ENCODE data around the gene MPI.

MPI gene

DNA sequence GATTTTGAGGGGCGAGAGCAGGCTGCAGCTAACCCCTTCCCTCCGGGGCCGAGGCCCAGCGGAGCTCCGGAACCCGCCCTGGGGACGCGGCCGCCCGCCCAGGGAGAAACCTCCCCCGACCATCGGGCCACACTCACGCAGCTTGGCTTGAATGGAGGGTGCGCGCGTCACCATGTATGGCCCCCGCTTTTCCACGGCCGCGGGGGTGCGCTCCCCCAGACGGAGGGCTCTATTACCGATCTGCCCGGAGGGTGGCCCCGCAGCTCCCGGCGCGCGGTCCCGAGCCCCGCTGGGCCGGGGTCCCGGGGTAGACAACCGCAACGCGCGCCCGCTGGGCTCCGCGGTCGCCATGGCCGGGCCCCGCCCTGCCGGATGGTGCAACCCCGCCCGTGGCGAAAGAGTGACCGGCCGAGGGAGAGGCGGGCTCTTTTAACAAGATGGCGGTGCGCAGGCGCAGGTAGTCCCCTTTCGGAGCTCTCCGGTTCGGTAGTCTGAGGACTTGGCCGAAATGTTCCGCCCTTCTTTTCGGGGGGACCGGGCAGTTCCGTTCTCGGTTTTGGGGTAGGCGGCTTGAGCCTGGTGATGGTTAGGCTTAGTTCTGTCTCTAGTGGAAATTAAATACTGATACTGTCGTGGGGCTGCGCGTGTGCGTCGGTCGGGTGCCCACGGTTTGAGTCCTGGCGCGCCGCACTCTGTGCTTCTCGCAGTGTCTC is 16.8 kb downstream of the MPI start, which contains the start of gene FAM219B:
TSS of gene FAM219B (minus strand) at position 402 of the 713 bp plus-strand sequence. CDS start at position 351, 51 bp downstream.
- CTCF ChIA-PET = interaction anchor here (0.6 to 8.7 kb wide), 9 partner anchors 9 to 704 kb away, joined by 3 to 79 read pairs (median 4); partner anchors contain the start of gene STRA6
- peak within 1 kb of the TSS; percentile 82 for H3K4me3 ChIP-seq (ENCODE audit: low read depth, low read length)
- POLR2A ChIA-PET = interaction anchor here (0.5 to 2.5 kb wide), 22 partner anchors 9 to 419 kb away, joined by 3 to 36 read pairs (median 5); partner anchors contain the start of genes COX5A, MPI, RPP25 and SCAMP2
- TF ChIP-seq ZNF157 (tag by site-specific recombination; IDR thresholded peaks at IDR 0.05) (no peak), ZNF114 (tag by site-specific recombination; IDR thresholded peaks at IDR 0.05) (no peak), SCRT1 (tag by site-specific recombination; IDR thresholded peaks at IDR 0.05; ENCODE audit: borderline replicate concordance) (no peak), SCRT2 (tag by site-specific recombination; IDR thresholded peaks at IDR 0.05) (no peak), ZSCAN30 (tag by site-specific recombination; IDR thresholded peaks at IDR 0.05) (peak; percentile 76), ZNF768 (tag by site-specific recombination; IDR thresholded peaks at IDR 0.05) (no peak), ZNF670 (tag by site-specific recombination; IDR thresholded peaks at IDR 0.05; ENCODE audit: low read depth) (no peak), ZNF24 (tag by site-specific recombination; IDR thresholded peaks at IDR 0.05) (peak; percentile 23; the same call in 1 of the 2 replicates), ZIC2 (tag by site-specific recombination; IDR thresholded peaks at IDR 0.05) (peak; percentile 93), ZNF223 (tag by site-specific recombination; IDR thresholded peaks at IDR 0.05) (no peak; the same call in 1 of the 2 replicates), ZNF521 (tag by site-specific recombination; IDR thresholded peaks at IDR 0.05) (no peak), ZNF335 (tag by site-specific recombination; conservative IDR thresholded peaks at IDR 0.05) (peak; percentile 86), IKZF3 (tag by site-specific recombination; IDR thresholded peaks at IDR 0.05) (peak; percentile 19; the same call in 1 of the 2 replicates), ZSCAN16 (tag by site-specific recombination; IDR thresholded peaks at IDR 0.05) (no peak), ZBTB21 (tag by site-specific recombination; IDR thresholded peaks at IDR 0.05) (no peak), ZNF10 (tag by site-specific recombination; IDR thresholded peaks at IDR 0.05) (no peak; the same call in 1 of the 2 replicates), ZNF514 (tag by site-specific recombination; IDR thresholded peaks at IDR 0.05) (no peak), ZNF202 (tag by site-specific recombination; IDR thresholded peaks at IDR 0.05; ENCODE audit: borderline replicate concordance) (no peak), ZNF350 (tag by site-specific recombination; IDR thresholded peaks at IDR 0.05) (no peak), ZNF169 (tag by site-specific recombination; IDR thresholded peaks at IDR 0.05) (no peak), ZNF629 (tag by site-specific recombination; IDR thresholded peaks at IDR 0.05) (no peak), GLIS1 (tag by site-specific recombination; IDR thresholded peaks at IDR 0.05) (peak; percentile 89), ZNF16 (tag by site-specific recombination; IDR thresholded peaks at IDR 0.05; ENCODE audit: low read depth) (no peak), ZNF366 (tag by site-specific recombination; conservative IDR thresholded peaks at IDR 0.05) (no peak), GLIS2 (tag by site-specific recombination; IDR thresholded peaks at IDR 0.05) (peak; percentile 92), ZNF394 (tag by site-specific recombination; IDR thresholded peaks at IDR 0.05; ENCODE audit: borderline replicate concordance) (peak; percentile 8; the same call in 1 of the 2 replicates)
- TF ChIP-seq, protein P1, sequence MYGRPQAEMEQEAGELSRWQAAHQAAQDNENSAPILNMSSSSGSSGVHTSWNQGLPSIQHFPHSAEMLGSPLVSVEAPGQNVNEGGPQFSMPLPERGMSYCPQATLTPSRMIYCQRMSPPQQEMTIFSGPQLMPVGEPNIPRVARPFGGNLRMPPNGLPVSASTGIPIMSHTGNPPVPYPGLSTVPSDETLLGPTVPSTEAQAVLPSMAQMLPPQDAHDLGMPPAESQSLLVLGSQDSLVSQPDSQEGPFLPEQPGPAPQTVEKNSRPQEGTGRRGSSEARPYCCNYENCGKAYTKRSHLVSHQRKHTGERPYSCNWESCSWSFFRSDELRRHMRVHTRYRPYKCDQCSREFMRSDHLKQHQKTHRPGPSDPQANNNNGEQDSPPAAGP (tag by site-specific recombination; IDR thresholded peaks at IDR 0.05) = peak; percentile 22; the same call in 1 of the 2 replicates
- TF ChIP-seq, protein P2, sequence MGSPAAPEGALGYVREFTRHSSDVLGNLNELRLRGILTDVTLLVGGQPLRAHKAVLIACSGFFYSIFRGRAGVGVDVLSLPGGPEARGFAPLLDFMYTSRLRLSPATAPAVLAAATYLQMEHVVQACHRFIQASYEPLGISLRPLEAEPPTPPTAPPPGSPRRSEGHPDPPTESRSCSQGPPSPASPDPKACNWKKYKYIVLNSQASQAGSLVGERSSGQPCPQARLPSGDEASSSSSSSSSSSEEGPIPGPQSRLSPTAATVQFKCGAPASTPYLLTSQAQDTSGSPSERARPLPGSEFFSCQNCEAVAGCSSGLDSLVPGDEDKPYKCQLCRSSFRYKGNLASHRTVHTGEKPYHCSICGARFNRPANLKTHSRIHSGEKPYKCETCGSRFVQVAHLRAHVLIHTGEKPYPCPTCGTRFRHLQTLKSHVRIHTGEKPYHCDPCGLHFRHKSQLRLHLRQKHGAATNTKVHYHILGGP (tag by site-specific recombination; IDR thresholded peaks at IDR 0.05) = no peak; the same call in 1 of the 2 replicates
- TF ChIP-seq, protein P3, sequence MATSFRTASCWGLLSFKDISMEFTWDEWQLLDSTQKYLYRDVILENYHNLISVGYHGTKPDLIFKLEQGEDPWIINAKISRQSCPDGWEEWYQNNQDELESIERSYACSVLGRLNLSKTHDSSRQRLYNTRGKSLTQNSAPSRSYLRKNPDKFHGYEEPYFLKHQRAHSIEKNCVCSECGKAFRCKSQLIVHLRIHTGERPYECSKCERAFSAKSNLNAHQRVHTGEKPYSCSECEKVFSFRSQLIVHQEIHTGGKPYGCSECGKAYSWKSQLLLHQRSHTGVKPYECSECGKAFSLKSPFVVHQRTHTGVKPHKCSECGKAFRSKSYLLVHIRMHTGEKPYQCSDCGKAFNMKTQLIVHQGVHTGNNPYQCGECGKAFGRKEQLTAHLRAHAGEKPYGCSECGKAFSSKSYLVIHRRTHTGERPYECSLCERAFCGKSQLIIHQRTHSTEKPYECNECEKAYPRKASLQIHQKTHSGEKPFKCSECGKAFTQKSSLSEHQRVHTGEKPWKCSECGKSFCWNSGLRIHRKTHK (tag by site-specific recombination; IDR thresholded peaks at IDR 0.05) = no peak
- TF ChIP-seq, protein P4, sequence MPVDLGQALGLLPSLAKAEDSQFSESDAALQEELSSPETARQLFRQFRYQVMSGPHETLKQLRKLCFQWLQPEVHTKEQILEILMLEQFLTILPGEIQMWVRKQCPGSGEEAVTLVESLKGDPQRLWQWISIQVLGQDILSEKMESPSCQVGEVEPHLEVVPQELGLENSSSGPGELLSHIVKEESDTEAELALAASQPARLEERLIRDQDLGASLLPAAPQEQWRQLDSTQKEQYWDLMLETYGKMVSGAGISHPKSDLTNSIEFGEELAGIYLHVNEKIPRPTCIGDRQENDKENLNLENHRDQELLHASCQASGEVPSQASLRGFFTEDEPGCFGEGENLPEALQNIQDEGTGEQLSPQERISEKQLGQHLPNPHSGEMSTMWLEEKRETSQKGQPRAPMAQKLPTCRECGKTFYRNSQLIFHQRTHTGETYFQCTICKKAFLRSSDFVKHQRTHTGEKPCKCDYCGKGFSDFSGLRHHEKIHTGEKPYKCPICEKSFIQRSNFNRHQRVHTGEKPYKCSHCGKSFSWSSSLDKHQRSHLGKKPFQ (tag by site-specific recombination; IDR thresholded peaks at IDR 0.05) = no peak
- TF ChIP-seq, protein P5, sequence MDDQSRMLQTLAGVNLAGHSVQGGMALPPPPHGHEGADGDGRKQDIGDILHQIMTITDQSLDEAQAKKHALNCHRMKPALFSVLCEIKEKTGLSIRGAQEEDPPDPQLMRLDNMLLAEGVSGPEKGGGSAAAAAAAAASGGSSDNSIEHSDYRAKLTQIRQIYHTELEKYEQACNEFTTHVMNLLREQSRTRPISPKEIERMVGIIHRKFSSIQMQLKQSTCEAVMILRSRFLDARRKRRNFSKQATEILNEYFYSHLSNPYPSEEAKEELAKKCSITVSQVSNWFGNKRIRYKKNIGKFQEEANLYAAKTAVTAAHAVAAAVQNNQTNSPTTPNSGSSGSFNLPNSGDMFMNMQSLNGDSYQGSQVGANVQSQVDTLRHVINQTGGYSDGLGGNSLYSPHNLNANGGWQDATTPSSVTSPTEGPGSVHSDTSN (CRISPR knock-in tag; IDR thresholded peaks at IDR 0.05) = 0 out of 2 replicates have a peak, but pooled peaks have one; percentile 68

More for the DNA sequence above, 16.8 kb downstream of the MPI start, which contains the start of gene FAM219B:
- peak within 1 kb of the TSS; percentile 89 for H3K27ac ChIP-seq (ENCODE audit: extremely low read depth, low read depth, low read length)
- H3K36me3 ChIP-seq (ENCODE audit: control insufficient read depth in 2 of 2, insufficient read depth in 1 of 2, low read length in 2 of 2) = peaks cover 33 to 45% of the 10 kb centered on the region in 2 experiments
- H3K4me1 ChIP-seq (ENCODE audit: control insufficient read depth, insufficient read depth, low read length) = peaks cover 3% of the 10 kb centered on the region; the same call in 1 of the 2 replicates
- H3K9me3 ChIP-seq (ENCODE audit: control insufficient read depth, insufficient read depth, low read depth, low read length) = no peaks in the 10 kb centered on the region

Measured in HEK293 (cell line).